Spleen (tissue), 7 donors: ENCODE data around the gene SIRPB2.

ENCODE experiments used
- CTCF ChIP-seq, 11 experiments: fragments of 200-600 bp in 7 of 11; fragments of 450-650 bp in 4 of 11; sonication (generic) in 4 of 11; IDR thresholded peaks in 8 of 11; conservative IDR thresholded peaks in 3 of 11; 1 replicate in 7 of 11; 2 replicates in 4 of 11; pipeline versions ENCODE4 v1.4.0 to v1.8.0; 2016 to 2021; ENCODE audit warnings: antibody characterized with exemption in 11 of 11, inconsistent platforms in 4 of 11, mild to moderate bottlenecking in 1 of 11
- POLR2AphosphoS5 ChIP-seq, 3 donors: sonication (generic); formaldehyde crosslinking; IDR thresholded peaks; one replicate each; pipeline ENCODE4 v1.5.1; 2017; ENCODE audit warnings: antibody characterized with exemption in 3 of 3
- donor health status: DM: no; HTN: no; CAD: no; lungs with moderate emphysema.
- donor health status: DM: no; HTN: no; CAD: no.
- donor health status: DM: no; HTN: no; CAD: no.

GRCh38 chr20:1493536-1493935 lies 2.3 kb upstream of the SIRPB2 start:
- no peak for TF ChIP-seq CTCF (IDR thresholded peaks at IDR 0.05 in 8 of 11, conservative IDR thresholded peaks at IDR 0.05 in 3 of 11)
- no peak for TF ChIP-seq POLR2AphosphoS5 (IDR thresholded peaks at IDR 0.05)
